Kidney epithelial cell (primary cell): ENCODE measurements around the gene FLAD1. TPM values are rescaled to one million over a fixed set of nuclear protein-coding genes. Genes with fewer than 3 reads are reported as not detected.

Experiments used
- DNase-seq: peaks from one replicate; pipeline ENCODE4 v3.0.0-alpha.2; 2010; ENCODE audit warnings: low read depth
- H3K27me3 ChIP-seq: 2 replicates; pipeline ENCODE4 v1.6.0; 2011; ENCODE audit warnings: low read length; ENCODE audit not compliant: control insufficient read depth, insufficient read depth
- H3K36me3 ChIP-seq: 2 replicates; pipeline ENCODE4 v1.5.1; 2011; ENCODE audit warnings: low read length; ENCODE audit not compliant: control insufficient read depth, insufficient read depth
- H3K4me3 ChIP-seq: 2 replicates; pipeline ENCODE4 v1.5.1; 2011; ENCODE audit warnings: low read depth, mild to moderate bottlenecking, control low read depth, low read length
- total RNA-seq: library from RNA; depleted of rRNA; stranded (reverse); fragments of >200 nt; gene quantifications from 2 replicates; pipeline ENCODE4 v1.2.3, GENCODE V29; 2015
- TF ChIP-seq, protein P1 (sequence below): IDR thresholded peaks from 2 replicates; pipeline ENCODE4 v1.5.1; 2011; ENCODE audit warnings: mild to moderate bottlenecking, moderate library complexity, low read length, control low read depth, inconsistent platforms; ENCODE audit not compliant: insufficient read depth, poor library complexity, severe bottlenecking

FLAD1 gene
- total RNA-seq, 1 donor from 2014 or later: 53.0 TPM

DNA sequence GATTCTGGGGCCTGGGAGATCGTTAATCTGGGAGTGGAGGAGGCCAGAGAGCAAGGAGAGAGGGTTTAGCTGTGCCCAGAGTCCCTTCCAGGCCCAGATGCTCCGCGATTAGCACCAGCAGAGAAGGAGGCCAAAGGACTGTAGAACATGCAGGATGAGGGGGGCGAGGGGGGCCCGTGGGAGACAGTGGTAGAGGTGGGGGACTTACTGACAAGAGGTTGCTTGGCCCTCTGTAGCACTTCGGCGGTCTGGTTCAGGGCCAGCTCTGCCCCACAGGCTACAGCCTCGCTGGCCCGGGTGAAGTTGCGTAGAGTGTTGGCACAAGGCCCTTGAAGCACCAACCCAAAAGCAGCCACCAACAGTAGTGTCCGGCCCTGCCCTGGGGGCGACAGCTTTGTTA is 49.7 kb downstream of the FLAD1 start:
- no peak for DNase-seq
- Histone ChIP-seq H3K27me3 (no peaks in the 10 kb centered on the region), H3K36me3 (no peaks in the 10 kb centered on the region), H3K4me3 (no peak overlapping the region)
- TF ChIP-seq, protein P1, sequence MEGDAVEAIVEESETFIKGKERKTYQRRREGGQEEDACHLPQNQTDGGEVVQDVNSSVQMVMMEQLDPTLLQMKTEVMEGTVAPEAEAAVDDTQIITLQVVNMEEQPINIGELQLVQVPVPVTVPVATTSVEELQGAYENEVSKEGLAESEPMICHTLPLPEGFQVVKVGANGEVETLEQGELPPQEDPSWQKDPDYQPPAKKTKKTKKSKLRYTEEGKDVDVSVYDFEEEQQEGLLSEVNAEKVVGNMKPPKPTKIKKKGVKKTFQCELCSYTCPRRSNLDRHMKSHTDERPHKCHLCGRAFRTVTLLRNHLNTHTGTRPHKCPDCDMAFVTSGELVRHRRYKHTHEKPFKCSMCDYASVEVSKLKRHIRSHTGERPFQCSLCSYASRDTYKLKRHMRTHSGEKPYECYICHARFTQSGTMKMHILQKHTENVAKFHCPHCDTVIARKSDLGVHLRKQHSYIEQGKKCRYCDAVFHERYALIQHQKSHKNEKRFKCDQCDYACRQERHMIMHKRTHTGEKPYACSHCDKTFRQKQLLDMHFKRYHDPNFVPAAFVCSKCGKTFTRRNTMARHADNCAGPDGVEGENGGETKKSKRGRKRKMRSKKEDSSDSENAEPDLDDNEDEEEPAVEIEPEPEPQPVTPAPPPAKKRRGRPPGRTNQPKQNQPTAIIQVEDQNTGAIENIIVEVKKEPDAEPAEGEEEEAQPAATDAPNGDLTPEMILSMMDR: no peak

DNA sequence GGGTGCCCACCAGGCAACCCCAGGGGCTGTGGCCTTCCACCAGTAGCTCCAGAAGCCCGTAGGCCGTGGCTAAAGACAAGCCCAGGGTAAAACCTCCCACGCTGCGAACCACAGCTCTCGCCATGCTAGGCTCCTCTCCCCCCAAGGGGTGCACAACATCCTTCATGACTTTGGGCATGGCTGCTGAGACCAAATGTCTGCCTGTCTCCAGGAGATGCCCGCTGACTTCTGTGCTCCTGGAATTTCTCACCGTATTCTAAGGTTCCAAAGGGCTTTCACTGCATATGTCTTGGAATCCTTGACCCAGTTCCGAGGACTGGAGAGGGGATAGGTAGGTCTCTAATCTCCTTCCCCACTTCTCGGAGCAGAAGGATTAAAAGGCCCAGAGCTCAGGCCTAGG is 50.4 kb downstream of the FLAD1 start, which contains the start of the genes DCST1 and DCST2:
DCST1 (plus strand) TSS at position 301 of the 400 bp plus-strand sequence. CDS start 213 bp downstream, outside the sequence.
DCST2 (minus strand) TSS at position 258 of the 400 bp plus-strand sequence; CDS start at position 178, 80 bp downstream.
- TF ChIP-seq, protein P1: no peak
- Histone ChIP-seq H3K27me3 (no peaks in the 10 kb centered on the region), H3K4me3 (no peak within 1 kb of the TSS), H3K36me3 (no peaks in the 10 kb centered on the region)
- DNase-seq: no peak

DNA sequence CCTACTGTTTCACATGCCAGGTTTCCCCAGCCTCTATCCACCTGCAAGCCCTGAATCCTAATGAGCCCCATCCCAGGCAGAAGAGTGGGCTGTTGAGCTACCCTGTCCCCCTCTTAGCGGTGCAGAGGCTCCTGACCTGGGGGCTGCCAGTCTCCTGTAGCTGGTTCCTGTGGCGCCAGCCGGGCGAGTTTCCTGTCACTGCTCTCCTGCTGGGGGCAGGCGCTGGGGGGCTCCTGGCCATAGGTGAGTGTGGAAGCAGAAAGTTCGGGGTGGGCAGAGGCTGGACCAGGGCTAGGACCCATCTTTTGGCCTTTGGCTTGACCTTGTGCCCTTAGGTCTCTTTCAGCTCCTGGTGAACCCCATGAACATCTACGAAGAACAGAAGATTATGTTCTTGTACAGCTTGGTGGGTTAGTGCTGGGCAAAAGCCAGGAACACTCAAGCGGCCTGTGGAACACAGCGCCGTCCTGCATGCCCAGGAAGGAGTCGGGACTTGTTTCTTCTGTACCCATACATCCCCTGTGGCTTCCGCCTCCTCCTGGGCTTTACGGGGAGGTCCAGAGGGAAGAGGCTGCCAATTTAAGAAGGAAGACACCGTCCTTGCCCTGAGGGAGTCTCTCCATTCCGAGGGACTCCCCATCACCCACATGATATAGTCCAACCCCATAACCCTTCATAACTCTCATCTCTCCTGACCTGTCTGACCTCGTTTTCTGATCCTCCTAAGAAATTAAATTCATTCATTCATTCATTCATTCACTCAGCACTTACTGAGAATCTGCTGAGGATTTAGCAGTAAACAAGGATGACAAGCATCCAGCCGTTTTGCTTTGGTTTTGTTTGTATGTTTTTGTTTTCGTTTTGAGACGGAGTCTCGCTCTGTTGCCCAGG is 51.4 kb downstream of the FLAD1 start:
- H3K36me3 ChIP-seq: no peaks in the 10 kb centered on the region
- H3K27me3 ChIP-seq: no peaks in the 10 kb centered on the region
- TF ChIP-seq, protein P1: no peak
- no peak for DNase-seq
- no peak overlapping the region for H3K4me3 ChIP-seq

DNA sequence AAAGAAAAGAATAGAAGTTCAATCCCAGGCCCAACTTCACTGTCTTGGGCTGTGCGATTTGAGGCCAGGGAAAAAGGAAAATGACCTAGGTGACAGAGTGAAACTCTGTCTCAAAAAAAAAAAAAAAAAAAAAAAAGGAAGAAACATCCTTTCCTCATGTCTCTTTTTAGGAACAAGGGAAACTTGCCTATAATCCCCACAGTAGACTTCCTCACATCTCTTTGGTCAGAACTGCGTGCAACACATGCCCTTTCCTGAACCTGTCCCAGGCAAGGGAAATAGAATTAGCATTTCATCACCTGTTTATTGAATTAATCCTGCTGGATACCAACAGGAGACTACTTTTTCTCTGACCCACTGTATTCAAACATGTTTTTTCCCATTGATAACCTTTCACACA is 52.8 kb downstream of the FLAD1 start:
- Histone ChIP-seq H3K36me3 (no peaks in the 10 kb centered on the region), H3K27me3 (no peaks in the 10 kb centered on the region), H3K4me3 (no peak overlapping the region)
- TF ChIP-seq, protein P1: no peak
- no peak for DNase-seq

DNA sequence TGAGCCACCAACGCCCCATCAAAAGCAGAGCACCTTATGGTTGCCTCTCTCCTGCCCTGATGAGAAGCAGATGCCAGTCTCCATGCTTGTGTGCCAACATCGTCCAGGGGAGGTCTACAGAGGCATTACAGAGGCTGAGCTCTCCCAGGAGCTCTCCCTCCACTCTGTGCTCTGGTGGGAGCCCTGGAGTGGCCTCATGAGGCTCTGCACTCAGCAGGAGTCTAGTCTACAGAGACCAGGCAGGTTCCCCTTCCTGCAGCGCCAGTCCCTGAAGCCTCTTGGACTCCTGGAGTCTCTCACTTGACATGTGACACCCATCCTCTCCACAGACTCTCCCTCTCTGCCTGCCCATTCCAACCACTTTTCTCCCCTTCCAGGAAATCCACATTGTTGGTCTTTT is 53.9 kb downstream of the FLAD1 start:
- no peaks in the 10 kb centered on the region for H3K36me3 ChIP-seq
- no peaks in the 10 kb centered on the region for H3K27me3 ChIP-seq
- H3K4me3 ChIP-seq: no peak overlapping the region
- TF ChIP-seq, protein P1: no peak
- no peak for DNase-seq
